ENCODE data around the gene CALCOCO1.

DNA sequence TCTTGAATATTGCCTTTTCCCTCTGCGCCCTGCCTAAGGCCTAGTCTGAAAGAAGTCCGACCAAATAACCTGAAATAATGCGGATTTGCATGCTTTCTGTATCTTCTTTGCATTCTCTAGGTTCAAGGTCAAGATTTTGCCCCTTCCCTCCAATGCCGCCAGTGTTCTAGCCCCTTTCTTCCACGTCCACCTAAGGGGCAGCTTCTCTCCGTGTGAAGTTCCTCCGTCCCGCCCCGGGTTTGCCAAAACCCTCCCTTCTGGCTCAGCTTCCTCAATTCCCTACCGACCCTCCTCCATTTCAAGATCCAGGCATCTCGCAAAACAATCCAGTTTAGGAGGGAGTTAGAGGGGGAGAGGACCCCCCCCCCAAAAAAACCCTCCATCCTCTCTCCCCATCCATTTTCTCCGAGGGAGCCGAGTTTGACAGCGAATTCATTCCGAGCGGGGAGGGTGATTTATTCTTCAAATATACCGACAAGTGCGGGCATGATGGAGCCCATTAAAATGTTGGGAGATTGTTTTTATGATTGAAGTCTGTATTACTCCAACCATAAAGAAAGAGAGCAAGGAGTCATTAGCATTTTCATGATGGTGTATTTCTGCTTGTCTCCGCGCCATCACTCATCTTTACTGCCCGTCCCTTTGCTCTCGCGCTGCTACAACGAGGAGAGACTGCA lies 30.5 kb downstream of the CALCOCO1 start:
- TF ChIP-seq, protein P1, sequence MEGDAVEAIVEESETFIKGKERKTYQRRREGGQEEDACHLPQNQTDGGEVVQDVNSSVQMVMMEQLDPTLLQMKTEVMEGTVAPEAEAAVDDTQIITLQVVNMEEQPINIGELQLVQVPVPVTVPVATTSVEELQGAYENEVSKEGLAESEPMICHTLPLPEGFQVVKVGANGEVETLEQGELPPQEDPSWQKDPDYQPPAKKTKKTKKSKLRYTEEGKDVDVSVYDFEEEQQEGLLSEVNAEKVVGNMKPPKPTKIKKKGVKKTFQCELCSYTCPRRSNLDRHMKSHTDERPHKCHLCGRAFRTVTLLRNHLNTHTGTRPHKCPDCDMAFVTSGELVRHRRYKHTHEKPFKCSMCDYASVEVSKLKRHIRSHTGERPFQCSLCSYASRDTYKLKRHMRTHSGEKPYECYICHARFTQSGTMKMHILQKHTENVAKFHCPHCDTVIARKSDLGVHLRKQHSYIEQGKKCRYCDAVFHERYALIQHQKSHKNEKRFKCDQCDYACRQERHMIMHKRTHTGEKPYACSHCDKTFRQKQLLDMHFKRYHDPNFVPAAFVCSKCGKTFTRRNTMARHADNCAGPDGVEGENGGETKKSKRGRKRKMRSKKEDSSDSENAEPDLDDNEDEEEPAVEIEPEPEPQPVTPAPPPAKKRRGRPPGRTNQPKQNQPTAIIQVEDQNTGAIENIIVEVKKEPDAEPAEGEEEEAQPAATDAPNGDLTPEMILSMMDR (IDR thresholded peaks at IDR 0.05; ENCODE audit: low read depth, low read length, missing input control), result no peak
- TF ChIP-seq, protein P2, sequence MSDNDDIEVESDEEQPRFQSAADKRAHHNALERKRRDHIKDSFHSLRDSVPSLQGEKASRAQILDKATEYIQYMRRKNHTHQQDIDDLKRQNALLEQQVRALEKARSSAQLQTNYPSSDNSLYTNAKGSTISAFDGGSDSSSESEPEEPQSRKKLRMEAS (IDR thresholded peaks at IDR 0.05), result no peak
- TF ChIP-seq SP1 (IDR thresholded peaks at IDR 0.05) (no peak), GABPA (IDR thresholded peaks at IDR 0.05 in 1 of 2, conservative IDR thresholded peaks at IDR 0.05 in 1 of 2) (no peak), EGR1 (IDR thresholded peaks at IDR 0.05; ENCODE audit: low read depth in 2 of 2) (no peak), RXRA (IDR thresholded peaks at IDR 0.05) (no peak)
- TF ChIP-seq, protein P3, sequence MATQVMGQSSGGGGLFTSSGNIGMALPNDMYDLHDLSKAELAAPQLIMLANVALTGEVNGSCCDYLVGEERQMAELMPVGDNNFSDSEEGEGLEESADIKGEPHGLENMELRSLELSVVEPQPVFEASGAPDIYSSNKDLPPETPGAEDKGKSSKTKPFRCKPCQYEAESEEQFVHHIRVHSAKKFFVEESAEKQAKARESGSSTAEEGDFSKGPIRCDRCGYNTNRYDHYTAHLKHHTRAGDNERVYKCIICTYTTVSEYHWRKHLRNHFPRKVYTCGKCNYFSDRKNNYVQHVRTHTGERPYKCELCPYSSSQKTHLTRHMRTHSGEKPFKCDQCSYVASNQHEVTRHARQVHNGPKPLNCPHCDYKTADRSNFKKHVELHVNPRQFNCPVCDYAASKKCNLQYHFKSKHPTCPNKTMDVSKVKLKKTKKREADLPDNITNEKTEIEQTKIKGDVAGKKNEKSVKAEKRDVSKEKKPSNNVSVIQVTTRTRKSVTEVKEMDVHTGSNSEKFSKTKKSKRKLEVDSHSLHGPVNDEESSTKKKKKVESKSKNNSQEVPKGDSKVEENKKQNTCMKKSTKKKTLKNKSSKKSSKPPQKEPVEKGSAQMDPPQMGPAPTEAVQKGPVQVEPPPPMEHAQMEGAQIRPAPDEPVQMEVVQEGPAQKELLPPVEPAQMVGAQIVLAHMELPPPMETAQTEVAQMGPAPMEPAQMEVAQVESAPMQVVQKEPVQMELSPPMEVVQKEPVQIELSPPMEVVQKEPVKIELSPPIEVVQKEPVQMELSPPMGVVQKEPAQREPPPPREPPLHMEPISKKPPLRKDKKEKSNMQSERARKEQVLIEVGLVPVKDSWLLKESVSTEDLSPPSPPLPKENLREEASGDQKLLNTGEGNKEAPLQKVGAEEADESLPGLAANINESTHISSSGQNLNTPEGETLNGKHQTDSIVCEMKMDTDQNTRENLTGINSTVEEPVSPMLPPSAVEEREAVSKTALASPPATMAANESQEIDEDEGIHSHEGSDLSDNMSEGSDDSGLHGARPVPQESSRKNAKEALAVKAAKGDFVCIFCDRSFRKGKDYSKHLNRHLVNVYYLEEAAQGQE (IDR thresholded peaks at IDR 0.05), result no peak
- TF ChIP-seq, protein P4, sequence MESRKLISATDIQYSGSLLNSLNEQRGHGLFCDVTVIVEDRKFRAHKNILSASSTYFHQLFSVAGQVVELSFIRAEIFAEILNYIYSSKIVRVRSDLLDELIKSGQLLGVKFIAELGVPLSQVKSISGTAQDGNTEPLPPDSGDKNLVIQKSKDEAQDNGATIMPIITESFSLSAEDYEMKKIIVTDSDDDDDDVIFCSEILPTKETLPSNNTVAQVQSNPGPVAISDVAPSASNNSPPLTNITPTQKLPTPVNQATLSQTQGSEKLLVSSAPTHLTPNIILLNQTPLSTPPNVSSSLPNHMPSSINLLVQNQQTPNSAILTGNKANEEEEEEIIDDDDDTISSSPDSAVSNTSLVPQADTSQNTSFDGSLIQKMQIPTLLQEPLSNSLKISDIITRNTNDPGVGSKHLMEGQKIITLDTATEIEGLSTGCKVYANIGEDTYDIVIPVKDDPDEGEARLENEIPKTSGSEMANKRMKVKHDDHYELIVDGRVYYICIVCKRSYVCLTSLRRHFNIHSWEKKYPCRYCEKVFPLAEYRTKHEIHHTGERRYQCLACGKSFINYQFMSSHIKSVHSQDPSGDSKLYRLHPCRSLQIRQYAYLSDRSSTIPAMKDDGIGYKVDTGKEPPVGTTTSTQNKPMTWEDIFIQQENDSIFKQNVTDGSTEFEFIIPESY (IDR thresholded peaks at IDR 0.05), result no peak
